Neural cell (in vitro differentiated cells): ENCODE measurements around the gene USP34. TPM values are rescaled to one million over a fixed set of nuclear protein-coding genes. Genes with fewer than 3 reads are reported as not detected.

Source experiments
- H2AFZ ChIP-seq: fragments of 200-600, 300-800 bp; sonication (generic), shearing (Covaris generic); 2 replicates; pipeline ENCODE4 v1.6.0; 2014; ENCODE audit warnings: low read depth, mild to moderate bottlenecking, antibody characterized with exemption, low read length, moderate library complexity
- H3F3A ChIP-seq: fragments of 200-600 bp; shearing (Covaris generic); 2 replicates; pipeline ENCODE4 v1.6.1; 2016; ENCODE audit warnings: mild to moderate bottlenecking, moderate library complexity, mixed read lengths, antibody characterized with exemption, low read length; ENCODE audit not compliant: insufficient read depth, poor library complexity, severe bottlenecking
- H3K27ac ChIP-seq: fragments of 200-600, 300-800 bp; sonication (generic), shearing (Covaris generic); 2 replicates; pipeline ENCODE4 v1.5.1; 2014; ENCODE audit warnings: mild to moderate bottlenecking, low read length, moderate library complexity
- H3K27me3 ChIP-seq: fragments of 300-800, 200-600 bp; sonication (generic), shearing (Covaris generic); 2 replicates; pipeline ENCODE4 v1.6.0; 2014; ENCODE audit warnings: mild to moderate bottlenecking, low read depth, low read length, moderate library complexity; ENCODE audit not compliant: insufficient read depth
- H3K36me3 ChIP-seq: fragments of 300-800, 200-600 bp; sonication (generic), shearing (Covaris generic); 2 replicates; pipeline ENCODE4 v1.5.1; 2014; ENCODE audit warnings: mild to moderate bottlenecking, antibody characterized with exemption, low read length, moderate library complexity; ENCODE audit not compliant: insufficient read depth
- H3K4me2 ChIP-seq: fragments of 300-800, 200-600 bp; sonication (generic), shearing (Covaris generic); 2 replicates; pipeline ENCODE4 v1.6.0; 2014; ENCODE audit warnings: mild to moderate bottlenecking, low read length
- H3K4me3 ChIP-seq: fragments of 300-800, 200-600 bp; sonication (generic), shearing (Covaris generic); 2 replicates; pipeline ENCODE4 v1.5.1; 2014; ENCODE audit warnings: mild to moderate bottlenecking, low read length, moderate library complexity
- H3K79me2 ChIP-seq: fragments of 200-600 bp; shearing (Covaris generic); replicated peaks from 2 replicates; pipeline ENCODE4 v1.6.0; 2014; ENCODE audit warnings: mild to moderate bottlenecking, low read length, moderate library complexity; ENCODE audit not compliant: insufficient read depth
- H3K9ac ChIP-seq: fragments of 300-800, 200-600 bp; sonication (generic), shearing (Covaris generic); 2 replicates; pipeline ENCODE4 v1.6.1; 2016; ENCODE audit warnings: mild to moderate bottlenecking, low read length, mixed read lengths
- H3K9me2 ChIP-seq: fragments of 200-600 bp; shearing (Covaris generic); 2 replicates; pipeline ENCODE4 v1.6.1; 2016; ENCODE audit warnings: mild to moderate bottlenecking, low read length, mixed read lengths; ENCODE audit not compliant: insufficient read depth
- H3K9me3 ChIP-seq: fragments of 200-600, 300-800 bp; sonication (generic), shearing (Covaris generic); 2 replicates; pipeline ENCODE4 v1.6.1; 2016; ENCODE audit warnings: mild to moderate bottlenecking, mixed run types, low read length, moderate library complexity, mixed read lengths
- H4K20me1 ChIP-seq: fragments of 200-600 bp; shearing (Covaris generic); 2 replicates; pipeline ENCODE4 v1.6.1; 2016; ENCODE audit warnings: mild to moderate bottlenecking, mixed run types; ENCODE audit not compliant: insufficient read depth
- EP300 ChIP-seq: fragments of 450-650 bp; conservative IDR thresholded peaks from 2 replicates; pipeline ENCODE4 v1.6.1; 2014; ENCODE audit warnings: antibody characterized with exemption, mild to moderate bottlenecking, moderate library complexity; ENCODE audit not compliant: poor library complexity, severe bottlenecking
- EZH2 ChIP-seq: fragments of 200-600, 300-800 bp; shearing (Covaris generic), sonication (generic); IDR thresholded peaks from 2 replicates; pipeline ENCODE4 v1.6.1; 2014; ENCODE audit warnings: antibody characterized with exemption, low read length, borderline replicate concordance, mild to moderate bottlenecking; ENCODE audit not compliant: insufficient read depth, poor library complexity, severe bottlenecking
- MXI1 ChIP-seq: fragments of 450-650 bp; conservative IDR thresholded peaks from 2 replicates; pipeline ENCODE4 v1.6.1; 2014; ENCODE audit warnings: antibody characterized with exemption, mild to moderate bottlenecking; ENCODE audit not compliant: poor library complexity, severe bottlenecking
- POLR2AphosphoS5 ChIP-seq: IDR thresholded peaks from 2 replicates; pipeline ENCODE4 v1.6.1; 2012
- RAD21 ChIP-seq: fragments of 450-650 bp; conservative IDR thresholded peaks from 2 replicates; pipeline ENCODE4 v1.6.1; 2014; ENCODE audit warnings: antibody characterized with exemption, mild to moderate bottlenecking, moderate library complexity
- SMC3 ChIP-seq: fragments of 450-650 bp; conservative IDR thresholded peaks from 2 replicates; pipeline ENCODE4 v1.6.1; 2014; ENCODE audit warnings: antibody characterized with exemption, mild to moderate bottlenecking, moderate library complexity; ENCODE audit not compliant: poor library complexity
- TAF1 ChIP-seq: IDR thresholded peaks from 2 replicates; pipeline ENCODE4 v1.6.1; 2012; ENCODE audit warnings: low read depth
- polyA plus RNA-seq: library from polyadenylated mRNA; depleted of rRNA; stranded (reverse); fragments of >200 nt; gene quantifications from 2 replicates; pipeline ENCODE4 v1.2.3, GENCODE V29; 2014
- TF ChIP-seq, protein P1 (sequence below): IDR thresholded peaks from 2 replicates; pipeline ENCODE4 v1.6.1; 2012; ENCODE audit warnings: borderline replicate concordance
- TF ChIP-seq, protein P2 (sequence below): fragments of 450-650 bp; IDR thresholded peaks from 2 replicates; pipeline ENCODE4 v1.5.1; 2014; ENCODE audit warnings: antibody characterized with exemption, mild to moderate bottlenecking, moderate library complexity; ENCODE audit not compliant: poor library complexity, severe bottlenecking

The USP34 gene
- polyA plus RNA-seq, 1 donor from 2014 or later = 87.9 TPM

DNA sequence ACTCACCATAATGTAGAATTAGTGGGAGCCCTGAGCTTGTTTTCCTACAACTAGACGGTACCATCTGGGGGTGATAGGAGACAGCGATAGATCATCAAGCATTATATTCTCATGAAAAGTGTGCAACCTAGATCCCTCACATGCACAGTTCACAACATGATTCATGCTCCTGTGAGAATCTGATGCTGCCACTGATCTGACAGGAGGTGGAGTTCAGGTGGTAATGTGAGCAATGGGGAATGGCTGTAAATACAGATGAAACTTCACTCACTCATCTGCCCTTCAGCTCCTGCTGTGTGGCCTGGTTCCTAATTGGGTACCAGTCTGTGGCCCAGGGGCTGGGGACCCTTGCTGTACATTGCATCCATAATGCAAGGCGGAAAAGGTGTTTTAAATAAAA is 60.7 kb downstream of the USP34 start:
- Histone ChIP-seq H3K9me2 (no peaks in the 10 kb centered on the region), H3K9me3 (no peaks in the 10 kb centered on the region), H3K36me3 (peaks cover 7% of the 10 kb centered on the region), H3K9ac (no peak overlapping the region), H3K79me2 (peaks cover 2% of the 10 kb centered on the region), H4K20me1 (no peaks in the 10 kb centered on the region), H3K27me3 (no peaks in the 10 kb centered on the region), H3K4me3 (no peak overlapping the region), H2AFZ (no peak overlapping the region), H3K27ac (no peak overlapping the region), H3K4me2 (no peak overlapping the region), H3F3A (no peaks in the 10 kb centered on the region)
- TF ChIP-seq EP300 (no peak), POLR2AphosphoS5 (no peak), RAD21 (no peak), MXI1 (no peak), EZH2 (no peak), SMC3 (no peak), TAF1 (no peak)
- TF ChIP-seq, protein P1, sequence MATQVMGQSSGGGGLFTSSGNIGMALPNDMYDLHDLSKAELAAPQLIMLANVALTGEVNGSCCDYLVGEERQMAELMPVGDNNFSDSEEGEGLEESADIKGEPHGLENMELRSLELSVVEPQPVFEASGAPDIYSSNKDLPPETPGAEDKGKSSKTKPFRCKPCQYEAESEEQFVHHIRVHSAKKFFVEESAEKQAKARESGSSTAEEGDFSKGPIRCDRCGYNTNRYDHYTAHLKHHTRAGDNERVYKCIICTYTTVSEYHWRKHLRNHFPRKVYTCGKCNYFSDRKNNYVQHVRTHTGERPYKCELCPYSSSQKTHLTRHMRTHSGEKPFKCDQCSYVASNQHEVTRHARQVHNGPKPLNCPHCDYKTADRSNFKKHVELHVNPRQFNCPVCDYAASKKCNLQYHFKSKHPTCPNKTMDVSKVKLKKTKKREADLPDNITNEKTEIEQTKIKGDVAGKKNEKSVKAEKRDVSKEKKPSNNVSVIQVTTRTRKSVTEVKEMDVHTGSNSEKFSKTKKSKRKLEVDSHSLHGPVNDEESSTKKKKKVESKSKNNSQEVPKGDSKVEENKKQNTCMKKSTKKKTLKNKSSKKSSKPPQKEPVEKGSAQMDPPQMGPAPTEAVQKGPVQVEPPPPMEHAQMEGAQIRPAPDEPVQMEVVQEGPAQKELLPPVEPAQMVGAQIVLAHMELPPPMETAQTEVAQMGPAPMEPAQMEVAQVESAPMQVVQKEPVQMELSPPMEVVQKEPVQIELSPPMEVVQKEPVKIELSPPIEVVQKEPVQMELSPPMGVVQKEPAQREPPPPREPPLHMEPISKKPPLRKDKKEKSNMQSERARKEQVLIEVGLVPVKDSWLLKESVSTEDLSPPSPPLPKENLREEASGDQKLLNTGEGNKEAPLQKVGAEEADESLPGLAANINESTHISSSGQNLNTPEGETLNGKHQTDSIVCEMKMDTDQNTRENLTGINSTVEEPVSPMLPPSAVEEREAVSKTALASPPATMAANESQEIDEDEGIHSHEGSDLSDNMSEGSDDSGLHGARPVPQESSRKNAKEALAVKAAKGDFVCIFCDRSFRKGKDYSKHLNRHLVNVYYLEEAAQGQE = no peak
- TF ChIP-seq, protein P2, sequence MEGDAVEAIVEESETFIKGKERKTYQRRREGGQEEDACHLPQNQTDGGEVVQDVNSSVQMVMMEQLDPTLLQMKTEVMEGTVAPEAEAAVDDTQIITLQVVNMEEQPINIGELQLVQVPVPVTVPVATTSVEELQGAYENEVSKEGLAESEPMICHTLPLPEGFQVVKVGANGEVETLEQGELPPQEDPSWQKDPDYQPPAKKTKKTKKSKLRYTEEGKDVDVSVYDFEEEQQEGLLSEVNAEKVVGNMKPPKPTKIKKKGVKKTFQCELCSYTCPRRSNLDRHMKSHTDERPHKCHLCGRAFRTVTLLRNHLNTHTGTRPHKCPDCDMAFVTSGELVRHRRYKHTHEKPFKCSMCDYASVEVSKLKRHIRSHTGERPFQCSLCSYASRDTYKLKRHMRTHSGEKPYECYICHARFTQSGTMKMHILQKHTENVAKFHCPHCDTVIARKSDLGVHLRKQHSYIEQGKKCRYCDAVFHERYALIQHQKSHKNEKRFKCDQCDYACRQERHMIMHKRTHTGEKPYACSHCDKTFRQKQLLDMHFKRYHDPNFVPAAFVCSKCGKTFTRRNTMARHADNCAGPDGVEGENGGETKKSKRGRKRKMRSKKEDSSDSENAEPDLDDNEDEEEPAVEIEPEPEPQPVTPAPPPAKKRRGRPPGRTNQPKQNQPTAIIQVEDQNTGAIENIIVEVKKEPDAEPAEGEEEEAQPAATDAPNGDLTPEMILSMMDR = no peak

DNA sequence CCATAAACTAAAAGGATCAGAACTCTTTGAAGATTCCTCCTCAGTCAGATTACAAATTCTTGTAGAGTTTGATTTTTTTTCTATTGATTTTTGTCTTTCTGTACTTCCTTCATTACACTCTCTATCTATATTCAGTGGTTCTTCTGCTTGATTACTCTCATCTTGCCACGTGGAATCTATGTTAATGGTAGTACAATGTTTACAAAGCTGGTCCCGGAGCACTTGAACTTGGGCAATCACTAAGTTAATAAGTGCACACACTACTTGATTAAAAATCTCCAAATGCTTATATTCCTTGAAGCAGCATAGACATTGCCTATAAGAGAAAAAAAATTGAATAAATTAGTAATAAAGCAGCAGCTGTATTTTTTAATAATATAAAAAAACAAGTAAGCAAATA is 65.1 kb downstream of the USP34 start:
- Histone ChIP-seq H3K27ac (no peak overlapping the region), H4K20me1 (no peaks in the 10 kb centered on the region), H3F3A (no peaks in the 10 kb centered on the region), H3K27me3 (no peaks in the 10 kb centered on the region), H3K4me3 (no peak overlapping the region), H3K4me2 (no peak overlapping the region), H3K9ac (no peak overlapping the region), H3K9me3 (no peaks in the 10 kb centered on the region), H3K36me3 (peaks cover 13% of the 10 kb centered on the region), H2AFZ (no peak overlapping the region), H3K79me2 (peaks cover 2% of the 10 kb centered on the region), H3K9me2 (no peaks in the 10 kb centered on the region)
- no peak for TF ChIP-seq POLR2AphosphoS5

DNA sequence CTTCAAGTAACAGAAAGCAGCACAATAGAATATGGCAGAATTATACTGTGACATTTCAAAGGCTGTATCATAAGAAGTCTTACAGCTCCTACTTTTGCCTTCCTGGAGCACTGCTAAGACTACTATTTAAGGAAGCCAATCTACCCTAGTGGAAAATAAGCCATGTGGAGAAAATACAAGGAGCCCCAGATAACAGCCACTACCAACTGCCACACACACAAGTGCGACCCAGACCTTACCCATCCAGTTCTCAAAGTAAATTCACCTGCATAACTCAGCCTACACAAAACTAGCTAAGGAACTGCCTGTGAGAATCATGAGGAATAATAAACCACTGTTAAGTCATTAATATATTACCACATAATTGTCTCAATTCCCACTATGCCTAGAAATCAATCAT is 66.4 kb downstream of the USP34 start:
- Histone ChIP-seq H3K27ac (no peak overlapping the region), H3K9me3 (no peaks in the 10 kb centered on the region)
- TF ChIP-seq EZH2 (no peak), MXI1 (no peak), EP300 (no peak), TAF1 (no peak), SMC3 (no peak), RAD21 (no peak), POLR2AphosphoS5 (no peak)
- TF ChIP-seq, protein P1 = no peak

More for the DNA sequence above, 66.4 kb downstream of the USP34 start:
- Histone ChIP-seq H3K79me2 (peaks cover 2% of the 10 kb centered on the region), H3K4me3 (no peak overlapping the region), H4K20me1 (no peaks in the 10 kb centered on the region), H3K4me2 (no peak overlapping the region), H2AFZ (no peak overlapping the region), H3K36me3 (peaks cover 13% of the 10 kb centered on the region), H3K27me3 (no peaks in the 10 kb centered on the region), H3F3A (no peaks in the 10 kb centered on the region), H3K9me2 (no peaks in the 10 kb centered on the region), H3K9ac (no peak overlapping the region)
